Suprapubic skin (tissue), 4 donors: ENCODE results near the gene MAGEF1. TPM values are rescaled to one million over a fixed set of nuclear protein-coding genes. Genes with fewer than 3 reads are reported as not detected.
A peak's percentile ranks its signal among the peaks of the same experiment; 100 is the strongest.

ENCODE experiments used
- DNase-seq, 2 donors: peaks; one replicate each; pipeline ENCODE4 v3.0.0-alpha.2; 2019; ENCODE audit warnings: low spot score in 2 of 2
- H3K27ac ChIP-seq: fragments of 200-600 bp; sonication (generic); one replicate; pipeline ENCODE4 v1.5.1; 2019
- H3K27me3 ChIP-seq: fragments of 200-600 bp; sonication (generic); one replicate; pipeline ENCODE4 v1.5.1; 2019
- H3K36me3 ChIP-seq: fragments of 200-600 bp; sonication (generic); one replicate; pipeline ENCODE4 v1.5.1; 2019
- H3K4me1 ChIP-seq: fragments of 200-600 bp; sonication (generic); one replicate; pipeline ENCODE4 v1.5.1; 2019
- H3K4me3 ChIP-seq: fragments of 200-600 bp; sonication (generic); one replicate; pipeline ENCODE4 v1.5.1; 2019; ENCODE audit warnings: mild to moderate bottlenecking
- H3K9me3 ChIP-seq: fragments of 200-600 bp; sonication (generic); one replicate; pipeline ENCODE4 v1.5.1; 2019
- EP300 ChIP-seq: sonication (generic); formaldehyde crosslinking; IDR thresholded peaks from one replicate; pipeline ENCODE4 v1.6.1; 2017; ENCODE audit warnings: antibody characterized with exemption
- POLR2A ChIP-seq, 2 donors: fragments of 450-650 bp; IDR thresholded peaks; one replicate each; pipeline ENCODE4 v1.6.1; 2017; ENCODE audit warnings: antibody characterized with exemption in 2 of 2, mild to moderate bottlenecking in 2 of 2, moderate library complexity in 2 of 2
- POLR2AphosphoS5 ChIP-seq, 3 donors: sonication (generic); formaldehyde crosslinking; IDR thresholded peaks; one replicate each; pipeline ENCODE4 v1.6.1; 2017; ENCODE audit warnings: antibody characterized with exemption in 3 of 3
- WGBS: methylation state at CpG from one replicate; pipeline ENCODE4 v1.1.5; 2018; 5-methylcytosine and 5-hydroxymethylcytosine counted together
- total RNA-seq, 4 donors: library from RNA; depleted of rRNA; stranded (reverse); fragments of >200 nt; gene quantifications; one replicate each; pipeline ENCODE4 v1.1.0, GENCODE V29; 2016
- TF ChIP-seq, protein P1 (sequence below), 2 donors: fragments of 200-600 bp in 1 of 2; fragments of 450-650 bp in 1 of 2; sonication (generic) in 1 of 2; IDR thresholded peaks; one replicate each; pipeline ENCODE4 v1.5.1; 2016 to 2019; ENCODE audit warnings: antibody characterized with exemption in 2 of 2, mild to moderate bottlenecking in 1 of 2, moderate library complexity in 1 of 2

The MAGEF1 gene
- total RNA-seq, 4 donors from 2014 or later, result 12.8 to 26.5 (median 17.7) TPM

DNA sequence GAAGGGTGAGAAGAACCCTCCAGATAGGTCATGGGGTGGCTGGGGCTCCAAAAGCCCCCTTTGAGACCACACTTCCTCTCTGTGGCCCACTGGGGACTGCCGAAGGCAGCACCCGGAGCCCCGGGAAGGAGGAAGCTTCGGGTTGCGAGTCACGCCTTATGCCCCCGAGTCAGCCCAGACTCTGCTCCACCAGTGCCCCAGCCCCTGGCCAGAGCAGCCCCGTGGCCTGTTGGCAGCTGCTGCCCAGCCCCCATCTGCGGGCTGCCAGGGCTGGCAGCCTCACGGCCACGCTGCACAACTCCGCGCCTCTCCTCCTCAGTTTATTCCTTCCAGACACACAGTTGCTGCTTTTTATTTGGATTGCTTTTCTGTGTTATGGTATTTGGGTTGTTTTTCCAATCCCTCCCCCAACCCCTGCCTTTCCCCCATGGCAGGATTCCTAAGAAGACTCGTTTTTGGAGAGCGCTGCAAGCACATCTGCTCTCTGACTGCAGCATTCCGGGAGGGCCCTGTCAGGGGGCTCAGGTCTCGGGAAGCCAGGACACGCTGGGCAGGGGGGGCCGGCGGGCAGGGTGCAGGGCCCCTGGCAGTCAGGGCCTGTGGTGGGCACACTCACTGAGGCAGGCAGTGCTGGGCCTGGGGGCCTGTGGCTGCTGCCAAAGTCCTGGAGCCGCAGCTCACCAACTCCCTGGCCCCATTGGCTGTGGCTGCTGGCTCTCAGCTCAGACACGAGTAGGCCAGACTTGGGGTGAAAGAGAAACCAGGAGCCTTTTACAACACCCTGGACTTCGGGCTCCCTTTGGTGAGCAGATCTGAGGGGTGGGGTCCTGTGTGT lies 20.2 kb downstream of the MAGEF1 start:
- TF ChIP-seq, protein P1, sequence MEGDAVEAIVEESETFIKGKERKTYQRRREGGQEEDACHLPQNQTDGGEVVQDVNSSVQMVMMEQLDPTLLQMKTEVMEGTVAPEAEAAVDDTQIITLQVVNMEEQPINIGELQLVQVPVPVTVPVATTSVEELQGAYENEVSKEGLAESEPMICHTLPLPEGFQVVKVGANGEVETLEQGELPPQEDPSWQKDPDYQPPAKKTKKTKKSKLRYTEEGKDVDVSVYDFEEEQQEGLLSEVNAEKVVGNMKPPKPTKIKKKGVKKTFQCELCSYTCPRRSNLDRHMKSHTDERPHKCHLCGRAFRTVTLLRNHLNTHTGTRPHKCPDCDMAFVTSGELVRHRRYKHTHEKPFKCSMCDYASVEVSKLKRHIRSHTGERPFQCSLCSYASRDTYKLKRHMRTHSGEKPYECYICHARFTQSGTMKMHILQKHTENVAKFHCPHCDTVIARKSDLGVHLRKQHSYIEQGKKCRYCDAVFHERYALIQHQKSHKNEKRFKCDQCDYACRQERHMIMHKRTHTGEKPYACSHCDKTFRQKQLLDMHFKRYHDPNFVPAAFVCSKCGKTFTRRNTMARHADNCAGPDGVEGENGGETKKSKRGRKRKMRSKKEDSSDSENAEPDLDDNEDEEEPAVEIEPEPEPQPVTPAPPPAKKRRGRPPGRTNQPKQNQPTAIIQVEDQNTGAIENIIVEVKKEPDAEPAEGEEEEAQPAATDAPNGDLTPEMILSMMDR (IDR thresholded peaks at IDR 0.05), result no peak
- TF ChIP-seq EP300, result no peak
- TF ChIP-seq POLR2A (IDR thresholded peaks at IDR 0.05), result no peak
- TF ChIP-seq POLR2AphosphoS5 (IDR thresholded peaks at IDR 0.05), result no peak
- Histone ChIP-seq H3K9me3 (no peaks in the 10 kb centered on the region), H3K4me3 (peak overlapping the region; percentile 6), H3K36me3 (no peaks in the 10 kb centered on the region), H3K27me3 (no peaks in the 10 kb centered on the region), H3K27ac (peak overlapping the region; percentile 39), H3K4me1 (peaks cover 37% of the 10 kb centered on the region)
- WGBS, result 47% methylated on average over 22 of the region's 23 CpGs
- DNase-seq, result no peak

DNA sequence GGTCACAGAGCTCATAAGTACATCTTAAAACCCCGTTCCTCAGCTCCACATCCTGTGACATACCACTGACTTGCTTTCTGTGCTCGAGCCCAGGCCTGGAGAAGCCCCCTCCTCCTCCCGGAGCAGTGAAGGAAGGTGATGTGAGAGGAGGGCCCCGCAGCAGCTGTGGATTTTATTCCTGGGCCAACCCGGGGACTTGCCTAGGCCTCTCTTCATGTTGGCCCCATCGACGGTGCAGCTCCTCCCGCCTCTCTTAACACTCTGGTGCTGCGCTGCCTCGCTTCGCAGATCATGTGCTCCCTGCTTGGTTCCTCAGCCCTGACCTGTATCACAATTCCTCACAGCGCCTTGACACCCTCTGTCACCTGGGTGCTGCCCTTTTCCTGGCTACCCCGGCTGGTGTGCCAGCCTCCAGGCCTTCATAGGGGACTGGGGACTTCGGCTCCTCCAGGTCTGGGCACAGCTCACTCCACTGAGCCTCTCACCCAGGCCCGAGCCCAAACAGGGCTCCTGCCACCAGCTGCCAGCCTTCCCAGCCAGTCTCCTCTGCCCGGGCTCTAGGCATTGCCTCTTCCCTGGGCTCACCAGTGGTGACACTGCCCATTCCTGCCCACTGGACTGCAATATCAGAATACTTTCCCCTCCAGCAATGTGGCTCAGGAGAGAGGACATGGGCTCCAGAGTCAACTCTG lies 21.5 kb downstream of the MAGEF1 start:
- Histone ChIP-seq H3K4me1 (peaks cover 34% of the 10 kb centered on the region), H3K27ac (no peak overlapping the region), H3K36me3 (no peaks in the 10 kb centered on the region), H3K9me3 (no peaks in the 10 kb centered on the region), H3K4me3 (no peak overlapping the region), H3K27me3 (no peaks in the 10 kb centered on the region)
- WGBS, result 91% methylated on average over 11 of the region's 16 CpGs
- TF ChIP-seq POLR2A (IDR thresholded peaks at IDR 0.05), result no peak
- TF ChIP-seq, protein P1 (IDR thresholded peaks at IDR 0.05), result no peak
- no peak for TF ChIP-seq EP300
- TF ChIP-seq POLR2AphosphoS5 (IDR thresholded peaks at IDR 0.05), result no peak
- no peak for DNase-seq

DNA sequence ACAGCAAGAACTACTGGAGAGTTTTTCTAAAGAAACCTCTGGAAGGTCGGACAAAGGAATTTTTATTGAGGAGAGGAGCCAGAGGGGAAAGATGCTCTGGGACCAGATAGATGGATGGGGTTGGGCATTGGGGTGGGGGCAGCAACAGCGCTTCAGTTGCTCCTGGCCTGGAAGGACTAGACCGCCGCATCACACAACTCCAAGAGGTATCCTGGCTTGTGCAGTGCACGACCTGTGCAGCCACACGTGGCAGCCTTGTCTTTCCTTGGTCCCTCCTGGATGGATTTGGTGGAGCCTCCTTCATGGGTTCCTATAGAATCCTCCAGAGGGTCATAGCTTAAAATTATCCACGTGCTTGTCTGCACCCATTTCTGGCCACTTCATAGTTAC lies 23.0 kb downstream of the MAGEF1 start:
- 65% methylated on average over 7 of the region's 7 CpGs for WGBS
- H3K4me3 ChIP-seq, result no peak overlapping the region
- H3K27me3 ChIP-seq, result no peaks in the 10 kb centered on the region
- TF ChIP-seq EP300, result no peak
- no peak for TF ChIP-seq POLR2AphosphoS5 (IDR thresholded peaks at IDR 0.05)
- TF ChIP-seq POLR2A (IDR thresholded peaks at IDR 0.05), result no peak
- TF ChIP-seq, protein P1 (IDR thresholded peaks at IDR 0.05), result no peak
- no peaks in the 10 kb centered on the region for H3K36me3 ChIP-seq
- peaks cover 34% of the 10 kb centered on the region for H3K4me1 ChIP-seq
- no peaks in the 10 kb centered on the region for H3K9me3 ChIP-seq
- DNase-seq, result peak in 1 of 2 donors; percentile 22
- H3K27ac ChIP-seq, result no peak overlapping the region

DNA sequence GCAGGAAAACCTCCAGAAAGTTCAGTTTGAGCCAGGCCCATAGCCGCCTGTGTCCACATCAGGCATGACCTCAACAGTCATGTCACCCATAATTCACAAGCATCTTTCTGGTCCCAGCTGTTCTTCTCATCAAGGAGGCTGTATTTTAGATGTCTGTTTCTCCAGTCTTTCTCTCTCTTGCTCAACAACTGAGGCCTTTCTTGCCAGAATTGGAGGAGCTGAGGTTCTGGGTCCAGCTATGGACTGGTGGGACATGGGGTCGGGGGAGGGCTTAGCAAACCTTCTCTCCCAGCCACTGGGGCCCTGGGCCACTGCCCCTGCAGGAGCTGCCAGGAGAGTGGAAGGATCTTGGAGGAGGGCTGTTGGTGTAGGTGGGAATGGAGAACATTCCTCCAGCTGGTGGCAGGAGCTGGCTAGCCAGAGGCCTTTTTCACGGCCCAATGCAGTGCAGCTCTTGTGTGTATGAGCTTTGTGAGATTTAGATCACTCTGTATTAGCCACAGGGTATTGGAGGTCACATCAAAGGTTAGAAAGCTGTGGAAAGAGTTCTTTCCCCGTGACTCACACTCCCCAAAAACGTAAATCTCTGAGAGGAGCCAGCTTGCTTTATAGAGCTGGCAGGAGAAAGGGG lies 23.5 kb downstream of the MAGEF1 start:
- H3K36me3 ChIP-seq, result no peaks in the 10 kb centered on the region
- TF ChIP-seq EP300 (no peak), POLR2A (IDR thresholded peaks at IDR 0.05) (no peak), POLR2AphosphoS5 (IDR thresholded peaks at IDR 0.05) (no peak)
- TF ChIP-seq, protein P1 (IDR thresholded peaks at IDR 0.05), result no peak
- peaks cover 34% of the 10 kb centered on the region for H3K4me1 ChIP-seq
- 45% methylated on average over 5 of the region's 5 CpGs for WGBS
- H3K4me3 ChIP-seq, result no peak overlapping the region
- H3K27ac ChIP-seq, result peak overlapping the region; percentile 16
- H3K27me3 ChIP-seq, result no peaks in the 10 kb centered on the region
- H3K9me3 ChIP-seq, result no peaks in the 10 kb centered on the region
- peak in 1 of 2 donors; percentile 46 for DNase-seq
